Activated T-cell treated with anti-CD3 and anti-CD28 coated beads for 1 hour (primary cell): ENCODE data around the gene ERN2.

ENCODE experiments used
- DNase-seq: peaks from one replicate; pipeline ENCODE4 v3.0.0-alpha.2; 2020; ENCODE audit warnings: low read depth

Gene ERN2

GRCh38 chr16:23640615-23640930 lies 72.4 kb downstream of the ERN2 start:
- DNase-seq, result no peak
